ENCODE measurements around the gene CACNA1C. TPM values are rescaled to one million over a fixed set of nuclear protein-coding genes. Genes with fewer than 3 reads are reported as not detected.
"Not testable (repeated sequence)": the region's sequence is repeated elsewhere in the genome, so short reads cannot be mapped to it uniquely, and the experiment has no call there.

Gene CACNA1C
- total and polyA plus RNA-seq, 5 donors from 2014 or later: 0.02 to 0.14 (median 0.10) TPM

DNA sequence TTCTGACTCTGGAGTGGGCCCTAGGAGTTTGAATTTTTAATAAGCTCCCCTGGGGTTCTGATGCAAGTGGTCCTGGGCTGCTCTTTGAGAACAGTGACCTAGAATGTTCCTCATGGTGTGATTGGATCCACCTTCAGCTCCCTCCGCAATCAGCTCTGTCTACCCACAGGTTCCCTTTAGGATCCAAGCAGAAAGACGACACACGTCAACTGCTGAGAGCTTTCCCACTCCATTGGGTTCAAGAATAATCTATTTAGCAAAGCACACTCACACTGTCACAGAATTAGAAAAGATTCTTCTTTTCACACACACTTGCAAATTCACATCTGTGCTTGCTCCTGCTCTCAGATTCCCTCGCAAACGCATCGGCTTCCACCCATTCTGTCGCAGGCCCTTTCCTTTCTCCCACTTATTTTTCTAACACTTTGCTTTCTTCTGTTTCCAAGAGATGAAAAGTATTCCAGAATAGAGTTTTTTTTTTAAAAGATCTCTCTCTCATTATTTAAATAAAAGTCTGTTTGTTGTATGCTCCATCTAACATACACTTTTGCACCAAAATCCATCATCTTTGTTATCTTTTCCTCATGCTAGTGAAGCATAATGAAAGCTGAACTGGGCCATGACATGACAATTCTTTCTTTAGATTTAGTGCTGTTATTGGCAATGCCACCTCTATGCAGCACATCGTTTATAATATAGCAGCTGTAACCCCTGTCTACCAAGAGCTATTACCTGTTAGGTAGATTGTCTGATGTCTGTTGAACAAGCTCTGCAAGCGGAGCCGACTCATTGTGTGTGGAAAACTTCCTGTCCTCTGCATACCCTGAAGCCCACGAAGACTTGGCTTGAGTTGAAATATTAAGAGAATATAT, 73.1 kb downstream of the CACNA1C start:
- Histone ChIP-seq H3K4me1 (ENCODE audit: control insufficient read depth, insufficient read depth, low read length, poor library complexity, severe bottlenecking) (no peaks in the 10 kb centered on the region), H3K27me3 (ENCODE audit: control insufficient read depth, insufficient read depth, low read length) (no peaks in the 10 kb centered on the region), H3K27ac (ENCODE audit: insufficient read depth, low read length, poor library complexity, severe bottlenecking) (no peak overlapping the region), H3K4me3 (ENCODE audit: low read depth, low read length) (no peak overlapping the region), H3K36me3 (ENCODE audit: control insufficient read depth, insufficient read depth, low read length) (no peaks in the 10 kb centered on the region), H3K9me3 (ENCODE audit: control insufficient read depth in 2 of 2, low read length in 2 of 2) (no peaks in the 10 kb centered on the region)
- ATAC-seq (ENCODE audit: low read depth in 2 of 2) (no peak), DNase-seq (no peak)
- Mint-ChIP-seq H3K27me3 (peaks cover 7% of the 10 kb centered on the region), H3K36me3 (no peaks in the 10 kb centered on the region), H3K4me3 (no peak overlapping the region), H3K4me1 (no peaks in the 10 kb centered on the region), H3K9me3 (peaks cover 0 to 2% (median 0%) of the 10 kb centered on the region in 7 donors), H3K27ac (no peak overlapping the region)

GRCh38 chr12:2126676-2127406, 74.1 kb downstream of the CACNA1C start:
- H3K4me1 ChIP-seq (ENCODE audit: control insufficient read depth, insufficient read depth, low read length, poor library complexity, severe bottlenecking): no peaks in the 10 kb centered on the region
- H3K9me3 ChIP-seq (ENCODE audit: control insufficient read depth in 2 of 2, low read length in 2 of 2): no peaks in the 10 kb centered on the region
- H3K27ac Mint-ChIP-seq: no peak overlapping the region
- no peak overlapping the region for H3K4me3 ChIP-seq (ENCODE audit: low read depth, low read length)
- no peak overlapping the region for H3K4me3 Mint-ChIP-seq
- no peaks in the 10 kb centered on the region for H3K4me1 Mint-ChIP-seq
- peaks cover 0 to 2% (median 0%) of the 10 kb centered on the region in 7 donors for H3K9me3 Mint-ChIP-seq
- no peak overlapping the region for H3K27ac ChIP-seq (ENCODE audit: insufficient read depth, low read length, poor library complexity, severe bottlenecking)
- H3K27me3 ChIP-seq (ENCODE audit: control insufficient read depth, insufficient read depth, low read length): no peaks in the 10 kb centered on the region
- ATAC-seq (ENCODE audit: low read depth in 2 of 2): no peak
- no peak for DNase-seq
- no peaks in the 10 kb centered on the region for H3K36me3 Mint-ChIP-seq
- no peaks in the 10 kb centered on the region for H3K36me3 ChIP-seq (ENCODE audit: control insufficient read depth, insufficient read depth, low read length)
- H3K27me3 Mint-ChIP-seq: peaks cover 7% of the 10 kb centered on the region

DNA sequence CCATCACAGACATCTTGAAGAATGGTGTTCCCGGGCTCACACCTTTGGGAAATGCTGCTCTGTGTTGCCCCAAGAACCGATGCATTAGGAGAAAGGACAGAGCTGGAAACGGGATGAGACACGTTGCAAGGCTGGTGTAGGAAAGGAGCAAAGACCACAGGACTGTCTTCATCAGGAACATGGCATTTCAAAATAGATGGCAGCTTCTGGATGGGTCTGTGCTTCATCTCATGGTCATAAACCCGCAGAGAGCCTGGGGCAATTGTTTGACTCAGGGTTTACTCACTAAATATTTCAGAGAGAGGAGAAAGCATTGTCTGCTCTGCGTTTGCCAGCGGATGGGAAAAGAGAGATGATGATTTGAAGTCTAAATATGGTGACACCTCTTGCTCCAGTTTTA, 76.3 kb downstream of the CACNA1C start:
- Mint-ChIP-seq H3K27ac (no peak overlapping the region), H3K9me3 (peaks cover 0 to 2% (median 0%) of the 10 kb centered on the region in 7 donors), H3K4me3 (no peak overlapping the region), H3K36me3 (no peaks in the 10 kb centered on the region), H3K4me1 (no peaks in the 10 kb centered on the region), H3K27me3 (peaks cover 7% of the 10 kb centered on the region)
- Histone ChIP-seq H3K27me3 (ENCODE audit: control insufficient read depth, insufficient read depth, low read length) (no peaks in the 10 kb centered on the region), H3K27ac (ENCODE audit: insufficient read depth, low read length, poor library complexity, severe bottlenecking) (no peak overlapping the region), H3K36me3 (ENCODE audit: control insufficient read depth, insufficient read depth, low read length) (no peaks in the 10 kb centered on the region), H3K4me1 (ENCODE audit: control insufficient read depth, insufficient read depth, low read length, poor library complexity, severe bottlenecking) (no peaks in the 10 kb centered on the region), H3K4me3 (ENCODE audit: low read depth, low read length) (no peak overlapping the region), H3K9me3 (ENCODE audit: control insufficient read depth in 2 of 2, low read length in 2 of 2) (no peaks in the 10 kb centered on the region)
- ATAC-seq (ENCODE audit: low read depth in 2 of 2) (no peak), DNase-seq (no peak)

- not testable (repeated sequence) for H3K9me3 Mint-ChIP-seq; H3K4me3 ChIP-seq (ENCODE audit: low read depth, low read length); DNase-seq; H3K36me3 Mint-ChIP-seq; H3K27ac Mint-ChIP-seq; H3K4me1 ChIP-seq (ENCODE audit: control insufficient read depth, insufficient read depth, low read length, poor library complexity, severe bottlenecking); H3K27ac ChIP-seq (ENCODE audit: insufficient read depth, low read length, poor library complexity, severe bottlenecking); H3K36me3 ChIP-seq (ENCODE audit: control insufficient read depth, insufficient read depth, low read length); ATAC-seq (ENCODE audit: low read depth in 2 of 2); H3K27me3 ChIP-seq (ENCODE audit: control insufficient read depth, insufficient read depth, low read length); H3K27me3 Mint-ChIP-seq; H3K4me3 Mint-ChIP-seq; H3K4me1 Mint-ChIP-seq; H3K9me3 ChIP-seq (ENCODE audit: control insufficient read depth in 2 of 2, low read length in 2 of 2)
These were observed 83.1 kb downstream of the CACNA1C start for GRCh38 chr12:2135661-2136418.

GRCh38 chr12:2136901-2137300, 84.1 kb downstream of the CACNA1C start:
- no peak overlapping the region for H3K27ac ChIP-seq (ENCODE audit: insufficient read depth, low read length, poor library complexity, severe bottlenecking)
- H3K36me3 Mint-ChIP-seq: no peaks in the 10 kb centered on the region
- no peaks in the 10 kb centered on the region for H3K4me1 Mint-ChIP-seq
- no peak for ATAC-seq (ENCODE audit: low read depth in 2 of 2)
- no peak for DNase-seq
- no peak overlapping the region for H3K4me3 Mint-ChIP-seq
- peaks cover 4% of the 10 kb centered on the region for H3K27me3 Mint-ChIP-seq
- no peak overlapping the region for H3K4me3 ChIP-seq (ENCODE audit: low read depth, low read length)
- H3K27ac Mint-ChIP-seq: no peak overlapping the region
- no peaks in the 10 kb centered on the region for H3K9me3 ChIP-seq (ENCODE audit: control insufficient read depth in 2 of 2, low read length in 2 of 2)
- no peaks in the 10 kb centered on the region for H3K27me3 ChIP-seq (ENCODE audit: control insufficient read depth, insufficient read depth, low read length)
- no peaks in the 10 kb centered on the region for H3K36me3 ChIP-seq (ENCODE audit: control insufficient read depth, insufficient read depth, low read length)
- H3K4me1 ChIP-seq (ENCODE audit: control insufficient read depth, insufficient read depth, low read length, poor library complexity, severe bottlenecking): no peaks in the 10 kb centered on the region
- H3K9me3 Mint-ChIP-seq: peaks cover 0 to 1% (median 0%) of the 10 kb centered on the region in 7 donors

DNA sequence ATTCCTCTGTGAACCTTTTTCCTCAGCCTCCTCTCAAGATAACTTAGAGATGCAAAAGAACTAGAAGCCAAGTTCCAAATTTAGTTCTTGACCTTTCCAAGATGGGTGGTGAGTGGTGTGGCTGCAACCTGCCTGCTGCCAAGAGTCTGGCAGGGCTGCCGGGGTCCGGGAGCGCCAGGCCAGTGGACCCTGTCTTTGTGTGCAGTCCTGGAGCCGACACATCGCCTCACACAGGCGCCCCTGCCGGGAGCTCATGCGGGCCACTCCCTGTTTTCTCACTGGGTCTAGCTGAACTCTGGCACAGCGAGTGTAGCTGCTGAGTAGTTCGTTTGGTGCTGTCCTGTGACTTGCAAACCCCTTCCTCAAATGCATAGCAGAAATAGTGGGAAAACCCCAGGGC, 84.9 kb downstream of the CACNA1C start:
- Mint-ChIP-seq H3K9me3 (peaks cover 0 to 1% (median 0%) of the 10 kb centered on the region in 7 donors), H3K4me1 (no peaks in the 10 kb centered on the region), H3K4me3 (no peak overlapping the region), H3K36me3 (no peaks in the 10 kb centered on the region), H3K27me3 (peaks cover 4% of the 10 kb centered on the region), H3K27ac (no peak overlapping the region)
- no peaks in the 10 kb centered on the region for H3K9me3 ChIP-seq (ENCODE audit: control insufficient read depth in 2 of 2, low read length in 2 of 2)
- H3K4me1 ChIP-seq (ENCODE audit: control insufficient read depth, insufficient read depth, low read length, poor library complexity, severe bottlenecking): no peaks in the 10 kb centered on the region
- ATAC-seq (ENCODE audit: low read depth in 2 of 2) (no peak), DNase-seq (no peak)
- H3K27me3 ChIP-seq (ENCODE audit: control insufficient read depth, insufficient read depth, low read length): no peaks in the 10 kb centered on the region
- no peak overlapping the region for H3K4me3 ChIP-seq (ENCODE audit: low read depth, low read length)
- no peaks in the 10 kb centered on the region for H3K36me3 ChIP-seq (ENCODE audit: control insufficient read depth, insufficient read depth, low read length)
- H3K27ac ChIP-seq (ENCODE audit: insufficient read depth, low read length, poor library complexity, severe bottlenecking): no peak overlapping the region

DNA sequence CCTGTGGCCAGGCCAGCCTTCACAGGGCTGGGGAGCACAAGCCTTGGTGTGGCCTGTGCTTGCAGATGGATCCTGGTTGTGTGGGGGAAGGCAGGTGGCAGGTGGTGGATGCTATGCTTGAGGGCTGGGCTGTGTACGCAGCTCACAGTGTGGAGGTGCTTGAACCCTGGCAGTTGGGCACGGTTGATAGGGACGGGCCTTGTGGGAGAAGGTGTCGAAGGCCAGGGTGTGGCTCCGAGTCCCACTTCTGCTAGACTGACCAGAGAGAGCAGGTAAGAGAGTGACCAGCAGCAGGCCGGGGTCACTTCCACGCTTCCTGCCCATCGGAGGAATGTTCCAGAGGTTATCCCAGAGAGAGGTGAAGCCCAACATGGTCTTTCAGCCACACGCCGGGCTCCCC, 85.5 kb downstream of the CACNA1C start:
- Mint-ChIP-seq H3K4me3 (no peak overlapping the region), H3K9me3 (peaks cover 0 to 1% (median 0%) of the 10 kb centered on the region in 7 donors), H3K27ac (no peak overlapping the region), H3K36me3 (no peaks in the 10 kb centered on the region), H3K27me3 (peaks cover 4% of the 10 kb centered on the region), H3K4me1 (no peaks in the 10 kb centered on the region)
- Histone ChIP-seq H3K27ac (ENCODE audit: insufficient read depth, low read length, poor library complexity, severe bottlenecking) (no peak overlapping the region), H3K36me3 (ENCODE audit: control insufficient read depth, insufficient read depth, low read length) (no peaks in the 10 kb centered on the region), H3K4me1 (ENCODE audit: control insufficient read depth, insufficient read depth, low read length, poor library complexity, severe bottlenecking) (no peaks in the 10 kb centered on the region), H3K27me3 (ENCODE audit: control insufficient read depth, insufficient read depth, low read length) (no peaks in the 10 kb centered on the region), H3K9me3 (ENCODE audit: control insufficient read depth in 2 of 2, low read length in 2 of 2) (no peaks in the 10 kb centered on the region), H3K4me3 (ENCODE audit: low read depth, low read length) (no peak overlapping the region)
- no peak for ATAC-seq (ENCODE audit: low read depth in 2 of 2)
- DNase-seq: no peak
